Left lung (tissue), 10 donors: ENCODE results near the gene CCDC93. TPM values are rescaled to one million over a fixed set of nuclear protein-coding genes. Genes with fewer than 3 reads are reported as not detected.
A peak's percentile ranks its signal among the peaks of the same experiment; 100 is the strongest.

ENCODE experiments used
- ATAC-seq: fragments of 200-7000 bp; cut with Tn5 transposase; one replicate; pipeline ENCODE4 v1.9.1; 2020; ENCODE audit warnings: moderate library complexity
- DNase-seq, 4 donors: peaks; one replicate each; pipeline ENCODE4 v3.0.0-alpha.2; 2013 to 2020
- H3K27ac ChIP-seq, 2 donors: fragments of 200-600 bp; sonication (generic) in 1 of 2; one replicate each; pipeline versions ENCODE4 v1.5.0 to v1.8.0; 2020 to 2021
- H3K27me3 ChIP-seq, 2 donors: fragments of 200-600 bp; sonication (generic) in 1 of 2; one replicate each; pipeline versions ENCODE4 v1.5.0 to v1.8.0; 2020 to 2021
- H3K36me3 ChIP-seq, 2 donors: fragments of 200-600 bp; sonication (generic) in 1 of 2; one replicate each; pipeline versions ENCODE4 v1.5.0 to v1.8.0; 2020 to 2021
- H3K4me1 ChIP-seq, 2 donors: fragments of 200-600 bp; one replicate each; pipeline ENCODE4 v1.8.0; 2021
- H3K4me3 ChIP-seq, 2 donors: fragments of 200-600 bp; sonication (generic) in 1 of 2; one replicate each; pipeline versions ENCODE4 v1.5.0 to v1.8.0; 2020 to 2021; ENCODE audit warnings: mild to moderate bottlenecking in 1 of 2
- H3K9me3 ChIP-seq, 2 donors: fragments of 200-600 bp; sonication (generic) in 1 of 2; one replicate each; pipeline versions ENCODE4 v1.5.0 to v1.8.0; 2020 to 2021
- CTCF ChIP-seq, 2 donors: fragments of 200-600 bp; sonication (generic) in 1 of 2; IDR thresholded peaks; one replicate each; pipeline versions ENCODE4 v1.5.0 to v1.8.0; 2021; ENCODE audit warnings: antibody characterized with exemption in 2 of 2
- intact Hi-C, 2 donors: fragments of 100-400 bp; cut with DNase I; formaldehyde crosslinking; loops; one replicate each; pipeline versions ENCODE4 v1.11.2 to v1.14.2; 2022
- polyA plus RNA-seq, 6 donors: library from polyadenylated mRNA; unstranded; fragments of 120-200 nt; gene quantifications; one replicate each; pipeline ENCODE4 v1.2.1, GENCODE V29; 2013; ENCODE audit not compliant: insufficient read length in 6 of 6
- total RNA-seq, 2 donors: library from RNA; stranded (reverse); fragmentation: NEBNext Ultra II Directional; extraction: Animal tissue kit (Norgen Biotek cat#: 25700); gene quantifications; one replicate each; pipeline ENCODE4 v1.2.1, GENCODE V29; 2021
- donor health status: DM: no; HTN: yes; CAD: no.
- donor health status: DM: no; HTN: no; CAD: no.

The CCDC93 gene
- total and polyA plus RNA-seq, 8 donors: 30.2 to 56.8 (median 48.6) TPM

DNA sequence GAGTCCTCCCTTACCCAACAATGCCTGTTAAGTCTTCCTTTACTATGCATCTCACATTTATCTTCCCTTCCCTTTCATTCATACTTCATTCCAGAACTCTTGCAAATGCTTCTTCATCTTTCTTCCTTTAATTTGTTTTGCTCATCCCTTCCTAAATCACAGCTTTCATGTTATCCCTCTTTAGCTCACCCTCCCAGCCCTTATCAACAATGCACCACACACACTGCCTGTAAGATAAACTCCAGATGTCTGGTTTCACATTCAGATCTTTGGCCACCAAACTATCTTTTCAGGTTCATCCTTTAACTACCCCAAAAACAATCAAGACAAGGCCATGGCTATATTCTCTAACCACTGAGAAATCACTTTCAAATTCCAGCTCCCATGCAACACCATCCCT, 3.4 kb downstream of the CCDC93 start:
- H3K27me3 ChIP-seq: no peaks in the 10 kb centered on the region
- no peak for TF ChIP-seq CTCF (IDR thresholded peaks at IDR 0.05)
- DNase-seq (no peak), ATAC-seq (no peak)
- no peaks in the 10 kb centered on the region for H3K9me3 ChIP-seq
- H3K4me3 ChIP-seq: no peak overlapping the region
- intact Hi-C loops: no loop called here
- H3K27ac ChIP-seq: no peak overlapping the region
- peaks cover 4 to 50% of the 10 kb centered on the region in 2 donors for H3K4me1 ChIP-seq
- H3K36me3 ChIP-seq: peaks cover 0 to 37% of the 10 kb centered on the region in 2 donors

DNA sequence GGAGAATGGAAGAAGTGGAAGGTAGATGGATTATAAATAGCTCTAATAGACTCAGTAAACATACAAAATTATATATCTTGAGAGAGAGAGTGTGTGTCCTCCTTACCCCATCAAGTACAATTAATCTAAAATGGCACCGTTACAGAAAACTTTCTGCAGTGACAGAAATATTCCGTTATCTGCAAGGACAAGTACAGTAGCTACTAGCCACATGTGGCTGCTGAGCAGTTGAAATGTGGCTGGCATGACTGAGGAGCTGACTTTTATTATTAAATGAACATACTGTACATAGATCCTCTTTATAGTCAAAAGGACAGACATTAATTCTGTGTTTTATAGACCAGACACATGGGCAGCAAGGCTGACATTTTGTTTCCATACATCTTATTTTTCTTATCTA, 7.0 kb downstream of the CCDC93 start:
- DNase-seq: no peak
- Histone ChIP-seq H3K4me1 (peaks cover 2 to 38% of the 10 kb centered on the region in 2 donors), H3K27ac (no peak overlapping the region), H3K9me3 (no peaks in the 10 kb centered on the region), H3K27me3 (no peaks in the 10 kb centered on the region), H3K36me3 (peaks cover 0 to 70% of the 10 kb centered on the region in 2 donors), H3K4me3 (no peak overlapping the region)
- no peak for ATAC-seq
- intact Hi-C loops: loop anchor here (5.0 to 10.0 kb wide), 2 partner anchors 172 to 175 kb away; no protein-coding TSS in a partner anchor
- no peak for TF ChIP-seq CTCF (IDR thresholded peaks at IDR 0.05)

GRCh38 chr2:118006326-118006725, 7.5 kb downstream of the CCDC93 start:
- no peak for TF ChIP-seq CTCF (IDR thresholded peaks at IDR 0.05)
- Histone ChIP-seq H3K9me3 (no peaks in the 10 kb centered on the region), H3K36me3 (peaks cover 0 to 75% of the 10 kb centered on the region in 2 donors), H3K4me1 (peaks cover 0 to 32% of the 10 kb centered on the region in 2 donors), H3K4me3 (no peak overlapping the region), H3K27ac (no peak overlapping the region), H3K27me3 (no peaks in the 10 kb centered on the region)
- intact Hi-C loops: loop anchor here (5.0 to 10.0 kb wide), 2 partner anchors 172 to 174 kb away; no protein-coding TSS in a partner anchor
- no peak for DNase-seq
- ATAC-seq: no peak

GRCh38 chr2:118003396-118003824, 10.5 kb downstream of the CCDC93 start:
- peak in 2 of 4 donors; percentile 71 to 81 for DNase-seq
- H3K36me3 ChIP-seq: peaks cover 0 to 96% of the 10 kb centered on the region in 2 donors

DNA sequence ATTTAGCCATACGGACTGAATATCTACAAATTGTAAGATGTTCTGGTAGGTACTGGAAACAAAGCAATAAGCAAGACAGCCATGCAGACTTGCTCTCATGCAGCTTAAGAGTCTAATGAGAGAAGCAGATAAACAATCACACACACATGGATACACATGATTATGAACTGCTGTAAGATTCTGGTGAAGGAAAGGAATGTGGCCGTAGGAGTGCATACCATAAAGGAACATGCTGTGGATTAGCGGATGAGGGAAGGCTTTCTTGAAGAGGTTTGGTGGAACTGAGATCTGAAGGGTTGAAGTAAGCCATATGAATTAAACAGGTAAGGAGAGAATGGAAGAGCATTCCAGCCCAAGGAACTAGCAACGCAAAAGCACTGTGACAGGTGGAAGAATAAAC, 13.8 kb downstream of the CCDC93 start:
- Histone ChIP-seq H3K27me3 (no peaks in the 10 kb centered on the region), H3K27ac (no peak overlapping the region), H3K9me3 (no peaks in the 10 kb centered on the region), H3K4me3 (no peak overlapping the region), H3K36me3 (peaks cover 0 to 96% of the 10 kb centered on the region in 2 donors), H3K4me1 (peaks cover 0 to 11% of the 10 kb centered on the region in 2 donors)
- DNase-seq (no peak), ATAC-seq (no peak)
- intact Hi-C loops: loop anchor here in 1 of 2 donors (10.0 kb wide), 1 partner anchor 165 kb away; no protein-coding TSS in a partner anchor
- TF ChIP-seq CTCF (IDR thresholded peaks at IDR 0.05): no peak

More at GRCh38 chr2:118003396-118003824, 10.5 kb downstream of the CCDC93 start:
- ATAC-seq: peak; percentile 99
- TF ChIP-seq CTCF (IDR thresholded peaks at IDR 0.05): peak; percentile 82 to 83
- Histone ChIP-seq H3K9me3 (no peaks in the 10 kb centered on the region), H3K4me3 (no peak overlapping the region), H3K4me1 (peaks cover 0 to 11% of the 10 kb centered on the region in 2 donors), H3K27me3 (no peaks in the 10 kb centered on the region), H3K27ac (no peak overlapping the region)
- intact Hi-C loops: loop anchor here in 1 of 2 donors (10.0 kb wide), 1 partner anchor 169 kb away; no protein-coding TSS in a partner anchor
